ENCODE results near the gene RANBP17. TPM values are rescaled to one million over a fixed set of nuclear protein-coding genes. Genes with fewer than 3 reads are reported as not detected.
"Not testable (repeated sequence)": the region's sequence is repeated elsewhere in the genome, so short reads cannot be mapped to it uniquely, and the experiment has no call there.

The RANBP17 gene
- total RNA-seq, 1 donor from 2014 or later: 212 TPM

DNA sequence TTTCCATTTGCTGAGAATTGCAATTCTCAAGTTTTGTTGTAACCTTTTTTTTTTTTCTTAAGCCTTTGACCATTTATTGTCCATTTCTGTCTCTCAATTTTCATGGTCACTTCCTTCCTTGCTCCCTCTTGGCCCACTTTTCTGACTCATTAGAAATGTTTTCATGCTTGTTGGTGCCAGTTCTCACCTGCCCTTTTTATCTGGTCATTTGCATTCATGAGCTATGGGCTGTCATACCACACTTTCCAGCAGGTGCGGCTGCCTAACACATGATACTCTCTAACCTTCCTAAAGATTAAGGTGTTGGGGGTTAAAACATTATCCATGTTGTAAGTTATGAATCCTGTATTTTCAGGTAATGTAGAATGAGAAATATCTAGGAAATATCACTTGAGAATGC is 296.8 kb downstream of the RANBP17 start:
- no peak for DNase-seq

DNA sequence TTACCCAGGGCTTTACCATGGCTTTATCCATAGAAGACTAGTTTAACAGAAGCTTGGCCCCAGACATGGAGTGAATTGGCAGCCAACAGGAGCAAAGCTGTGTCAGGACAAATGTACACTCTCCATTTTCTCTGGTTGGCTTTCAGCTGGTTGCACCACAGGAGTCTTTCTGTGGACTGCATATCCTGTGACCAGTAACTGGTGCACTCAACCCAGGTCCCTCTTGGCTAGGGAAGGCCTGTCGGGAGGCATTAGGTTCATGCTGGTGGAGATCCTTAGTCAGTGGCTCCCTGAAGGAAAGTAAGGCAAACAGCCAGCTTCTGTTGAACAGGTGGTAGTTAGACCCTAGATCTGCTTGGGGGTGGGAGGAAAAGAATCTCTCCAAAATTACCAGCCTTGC is 300.3 kb downstream of the RANBP17 start:
- DNase-seq: no peak

DNA sequence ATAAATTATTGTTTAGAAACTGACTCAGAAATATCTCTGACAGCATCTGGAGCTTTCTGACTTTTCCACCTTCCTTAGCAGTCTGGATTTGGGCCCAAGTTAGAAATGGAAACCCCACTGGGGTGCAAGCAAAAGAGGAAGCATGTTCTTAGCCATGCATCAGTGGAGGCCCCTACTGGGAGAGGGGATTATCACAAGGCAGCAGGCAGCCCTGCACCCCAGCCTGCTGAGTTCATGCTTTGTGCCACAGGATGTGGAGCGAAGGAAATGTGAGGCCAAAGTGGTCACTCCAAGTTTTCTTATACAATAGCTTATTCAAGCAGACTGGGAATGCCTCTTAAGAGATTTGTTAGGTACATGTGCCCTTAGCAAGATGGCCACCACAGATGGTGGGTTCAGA is 300.8 kb downstream of the RANBP17 start:
- no peak for DNase-seq

DNA sequence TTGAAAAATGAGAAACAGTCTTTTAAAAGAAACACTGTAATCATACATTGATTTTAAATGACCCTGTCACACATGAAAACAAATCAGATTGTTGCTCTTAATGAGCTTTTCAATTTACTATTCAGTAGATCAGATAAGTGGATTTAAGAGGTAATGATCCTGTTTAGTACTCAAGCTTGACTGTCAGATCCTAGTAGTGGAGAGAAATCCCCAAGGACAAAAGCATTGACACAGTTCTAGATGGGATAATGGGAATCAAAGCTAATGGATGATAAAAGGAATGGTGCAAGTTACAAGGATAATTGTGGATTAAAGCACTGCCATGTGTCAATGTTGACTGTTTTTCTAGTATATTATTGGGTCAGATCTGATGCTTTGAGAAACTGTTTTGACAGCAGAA is 304.9 kb downstream of the RANBP17 start:
- DNase-seq: no peak

DNA sequence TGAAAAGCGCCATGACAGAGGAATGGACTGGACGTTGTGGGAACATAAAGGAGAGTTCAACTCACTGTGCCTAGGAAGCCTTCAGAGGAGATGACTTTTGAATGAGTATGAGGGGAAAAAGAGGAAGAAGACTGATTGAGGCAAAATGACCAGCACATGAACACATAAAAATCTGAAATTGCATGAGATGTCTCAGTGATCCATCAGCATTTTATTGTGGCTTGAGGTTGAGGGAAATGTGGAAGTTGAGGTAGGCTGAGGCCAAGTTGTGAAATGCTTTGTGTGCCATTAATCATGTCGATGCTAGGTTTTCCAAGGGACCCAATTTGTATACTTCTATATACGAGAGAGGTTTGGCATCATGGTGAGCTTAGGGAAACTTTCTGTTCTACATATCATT is 306.4 kb downstream of the RANBP17 start:
- no peak for DNase-seq

DNA sequence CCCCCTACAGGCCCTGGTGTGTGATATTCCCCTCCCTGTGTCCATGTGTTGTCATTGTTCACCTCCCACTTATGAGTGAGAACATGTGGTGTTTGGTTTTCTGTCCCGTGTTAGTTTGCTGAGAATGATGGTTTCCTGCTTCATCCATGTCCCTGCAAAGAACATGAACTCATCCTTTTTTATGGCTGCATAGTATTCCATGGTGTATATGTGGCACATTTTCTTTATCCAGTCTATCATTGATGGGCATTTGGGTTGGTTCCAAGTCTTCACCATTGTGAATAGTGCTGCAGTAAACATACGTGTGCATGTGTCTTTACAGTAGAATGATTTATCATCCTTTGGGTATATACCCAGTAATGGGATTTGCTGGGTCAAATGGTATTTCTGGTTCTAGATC is 313.1 kb downstream of the RANBP17 start:
- DNase-seq: not testable (repeated sequence)

DNA sequence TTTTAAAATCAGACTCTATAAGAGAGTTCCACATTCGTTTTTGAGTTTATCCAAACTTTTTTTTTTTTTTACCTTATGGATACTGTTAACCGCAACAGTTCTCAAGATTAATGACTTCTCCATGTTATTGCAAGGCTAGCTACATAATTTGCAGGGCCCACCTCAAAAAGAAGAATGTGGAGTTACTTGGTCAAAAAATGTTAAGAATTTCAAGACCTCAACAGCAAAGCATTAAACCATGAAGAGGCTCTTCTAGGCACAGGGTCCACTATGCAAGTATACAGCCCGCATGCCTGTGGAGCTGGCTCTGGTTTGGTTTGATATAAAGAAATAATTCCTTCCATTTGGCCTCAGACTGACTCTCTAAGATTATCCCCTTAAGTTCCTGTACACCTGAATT is 313.9 kb downstream of the RANBP17 start:
- no peak for DNase-seq

DNA sequence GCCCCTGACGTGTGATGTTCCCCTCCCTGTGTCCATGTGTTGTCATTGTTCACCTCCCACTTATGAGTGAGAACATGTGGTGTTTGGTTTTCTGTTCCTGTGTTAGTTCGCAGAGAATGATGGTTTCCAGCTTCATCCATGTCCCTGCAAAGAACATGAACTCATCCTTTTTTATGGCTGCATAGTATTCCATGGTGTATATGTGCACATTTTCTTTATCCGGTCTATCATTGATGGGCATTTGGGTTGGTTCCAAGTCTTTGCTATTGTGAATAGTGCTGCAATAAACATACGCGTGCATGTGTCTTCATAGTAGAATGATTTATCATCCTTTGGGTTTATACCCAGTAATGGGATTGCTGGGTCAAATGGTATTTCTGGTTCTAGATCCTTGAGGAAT is 316.4 kb downstream of the RANBP17 start:
- not testable (repeated sequence) for DNase-seq

DNA sequence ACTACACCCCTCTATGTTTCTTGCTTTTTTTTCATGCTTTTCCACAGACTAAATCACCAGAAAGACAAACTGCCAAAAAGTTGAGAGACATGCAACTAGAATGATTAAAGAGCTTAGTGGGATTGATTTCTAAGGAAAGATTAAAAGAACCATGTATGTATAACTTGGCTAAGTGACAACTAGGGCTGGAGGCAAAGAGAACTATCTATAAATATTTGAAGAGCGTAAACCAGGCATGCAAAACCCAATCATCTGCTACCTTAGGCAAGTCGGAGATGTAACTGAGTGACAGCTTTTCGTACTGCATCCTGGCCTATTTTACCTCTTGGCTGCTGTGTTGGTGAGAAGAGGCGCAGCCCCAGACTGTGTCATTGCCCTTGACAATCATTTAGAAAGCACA is 326.2 kb downstream of the RANBP17 start:
- no peak for DNase-seq

DNA sequence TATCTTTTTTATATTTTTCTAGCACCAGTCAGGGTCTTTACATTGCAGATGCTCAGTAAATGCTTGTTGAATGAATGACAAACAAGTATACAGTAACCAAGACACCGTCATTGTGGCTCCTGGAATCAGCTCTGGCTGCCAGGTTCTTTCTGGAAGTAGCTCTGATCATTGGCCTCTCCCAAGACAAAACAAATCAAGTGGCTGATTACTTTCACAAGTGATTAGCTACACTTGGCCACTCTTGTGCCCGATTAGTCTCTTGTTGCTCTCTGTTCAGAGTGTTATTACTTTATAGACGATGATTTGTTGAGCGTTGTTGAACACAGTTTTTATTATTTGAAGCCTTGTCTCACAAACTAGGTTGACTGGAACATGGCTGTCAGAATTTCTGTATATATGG is 327.6 kb downstream of the RANBP17 start:
- no peak for DNase-seq

DNA sequence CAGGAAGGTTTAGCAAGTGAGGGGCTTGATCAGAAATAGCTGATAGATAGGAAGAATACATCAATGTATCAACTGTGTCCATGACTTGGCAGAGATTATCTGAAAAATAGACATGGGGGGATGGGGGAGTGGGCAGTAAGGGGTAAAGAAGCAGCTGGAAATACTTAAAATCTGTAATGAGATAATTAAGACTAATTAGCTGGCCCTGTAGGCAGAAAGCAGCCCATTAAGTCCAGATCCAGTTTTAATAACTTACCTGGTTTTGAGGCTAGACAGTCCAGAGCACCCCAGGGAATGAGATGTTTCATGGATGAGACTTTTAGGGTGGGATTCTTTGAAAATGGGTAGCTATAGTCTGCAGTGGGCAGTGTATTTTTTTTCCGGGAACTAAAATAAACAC is 330.3 kb downstream of the RANBP17 start:
- DNase-seq: no peak

DNA sequence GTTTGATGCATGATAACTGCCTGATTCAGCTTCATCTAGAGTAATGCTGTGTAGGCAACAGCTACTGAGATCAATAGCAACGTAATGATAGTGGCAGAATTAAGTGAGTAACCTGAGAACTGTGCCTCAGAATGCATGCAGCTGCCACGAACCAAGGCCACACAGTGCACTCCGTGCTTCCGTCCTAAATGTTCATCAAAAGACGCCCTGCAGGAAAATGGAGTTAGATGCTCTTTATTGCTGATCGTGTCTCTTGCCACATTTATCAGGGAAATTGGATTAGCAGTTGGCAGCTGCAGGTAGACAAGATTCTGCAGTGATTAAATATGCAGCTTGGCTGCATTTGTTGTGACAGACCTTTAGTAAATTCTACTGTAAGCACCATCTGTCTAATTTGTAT is 339.5 kb downstream of the RANBP17 start:
- no peak for DNase-seq

DNA sequence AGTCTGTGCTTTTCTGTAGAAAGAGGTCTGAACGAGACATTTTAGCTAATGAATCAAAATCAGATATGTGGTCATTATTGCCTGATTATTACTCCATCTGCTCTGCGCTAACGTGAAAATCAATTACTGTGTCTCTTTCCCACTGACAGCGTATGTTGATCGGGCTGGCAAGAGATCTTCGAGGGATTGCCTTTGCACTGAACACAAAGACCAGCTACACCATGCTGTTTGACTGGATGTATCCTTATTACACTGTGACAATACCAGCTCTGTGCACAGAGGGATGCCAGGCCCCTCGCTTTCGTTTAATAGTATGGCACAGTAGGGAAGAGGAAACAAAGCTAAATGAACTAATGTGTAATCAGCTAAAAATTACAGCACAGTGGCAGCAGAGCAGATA is 343.6 kb downstream of the RANBP17 start:
- no peak for DNase-seq

DNA sequence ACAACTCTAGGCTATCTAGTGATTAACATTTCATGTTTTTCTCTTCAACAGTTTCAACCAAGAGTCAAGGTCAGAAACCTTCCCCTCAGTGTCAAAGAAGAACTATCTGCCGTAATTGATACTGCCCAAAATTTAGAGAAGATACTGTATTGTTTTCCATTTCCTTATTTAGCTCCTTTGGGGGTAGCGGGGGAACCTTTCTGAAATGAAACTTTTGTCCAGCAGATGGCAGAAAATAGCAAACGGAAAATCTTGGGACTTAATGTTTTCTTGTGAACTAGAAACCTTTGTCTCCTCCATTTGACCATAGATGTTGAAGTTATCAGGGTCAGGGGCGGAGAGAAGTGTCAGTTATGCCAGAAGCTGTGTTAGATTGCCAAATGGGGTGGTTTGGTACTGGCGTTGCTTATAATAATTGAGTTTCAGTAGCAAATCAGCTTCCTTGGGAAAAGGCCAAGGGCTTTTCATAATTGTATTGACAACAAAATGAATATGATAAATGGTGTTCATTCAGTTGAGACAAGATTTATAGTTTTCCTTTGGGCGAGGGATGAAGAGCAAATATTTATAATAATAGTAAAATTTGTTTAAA is 345.5 kb downstream of the RANBP17 start:
- no peak for DNase-seq

DNA sequence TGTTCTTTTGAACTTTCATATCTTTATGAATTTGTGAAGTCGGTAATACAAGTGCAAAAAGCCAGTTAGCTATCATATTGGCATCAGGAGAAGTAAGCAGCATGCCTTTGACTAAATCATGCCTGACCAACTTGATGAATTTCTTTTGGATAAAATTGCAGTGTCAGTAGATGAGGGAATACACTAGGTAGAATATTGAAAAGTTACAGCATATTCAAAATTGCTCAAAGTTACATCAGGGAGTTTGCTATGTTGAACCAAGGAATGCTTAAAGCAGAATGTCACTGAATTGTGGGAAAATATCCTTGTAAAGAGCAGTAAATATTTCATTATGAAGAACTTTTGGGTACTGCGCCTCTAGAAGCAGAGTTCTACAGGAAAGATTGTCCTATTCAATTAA is 360.1 kb downstream of the RANBP17 start:
- DNase-seq: no peak

DNA sequence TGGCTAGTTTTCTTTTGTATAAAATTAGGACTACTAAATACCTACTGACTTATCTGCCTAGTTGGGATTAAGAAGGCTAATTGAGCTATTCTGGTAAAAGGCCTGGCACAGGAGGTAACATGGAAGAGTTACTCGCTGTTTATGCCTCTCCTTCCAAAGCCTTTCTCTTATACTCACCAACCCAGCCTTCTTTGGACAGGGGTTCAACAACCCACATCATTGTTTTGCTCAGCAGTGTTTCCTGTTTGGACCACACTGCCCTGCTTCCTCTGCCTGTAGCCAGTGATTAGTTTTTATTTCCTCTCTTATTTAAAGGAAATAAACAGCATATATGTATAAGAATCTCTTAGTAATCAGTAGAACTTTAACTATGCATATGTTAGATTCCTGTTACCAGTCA is 362.1 kb downstream of the RANBP17 start:
- no peak for DNase-seq

DNA sequence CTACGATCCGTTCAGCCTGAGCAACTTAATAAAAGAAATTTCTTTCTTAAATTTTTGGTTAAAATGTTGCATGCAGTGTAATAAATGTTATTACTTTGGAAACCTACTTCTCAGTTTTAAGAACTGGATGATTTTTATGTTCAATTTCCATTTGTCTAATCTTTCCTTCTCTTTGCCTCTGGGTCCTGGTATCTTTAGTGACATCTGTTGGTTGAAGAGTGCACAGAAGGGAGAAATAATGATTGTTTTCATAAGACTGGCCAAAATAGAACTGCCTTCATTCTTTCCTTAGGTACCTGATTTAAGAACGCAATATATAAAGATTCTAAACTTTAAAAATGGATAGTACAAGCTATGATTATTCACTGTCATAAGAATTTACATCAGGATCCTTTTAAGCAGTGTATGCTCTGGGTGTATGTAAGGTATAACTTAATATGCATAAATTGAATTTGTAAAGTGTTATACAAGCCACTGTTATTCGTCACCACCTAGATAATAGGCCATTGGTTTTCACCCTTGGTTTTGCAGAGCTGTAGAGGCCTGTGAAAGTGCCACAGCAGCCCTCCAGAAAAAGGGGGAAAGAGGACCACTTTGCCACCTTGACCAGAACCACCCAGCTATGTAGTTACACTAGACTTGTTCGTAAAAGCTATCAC is 364.4 kb downstream of the RANBP17 start:
- no peak for DNase-seq

DNA sequence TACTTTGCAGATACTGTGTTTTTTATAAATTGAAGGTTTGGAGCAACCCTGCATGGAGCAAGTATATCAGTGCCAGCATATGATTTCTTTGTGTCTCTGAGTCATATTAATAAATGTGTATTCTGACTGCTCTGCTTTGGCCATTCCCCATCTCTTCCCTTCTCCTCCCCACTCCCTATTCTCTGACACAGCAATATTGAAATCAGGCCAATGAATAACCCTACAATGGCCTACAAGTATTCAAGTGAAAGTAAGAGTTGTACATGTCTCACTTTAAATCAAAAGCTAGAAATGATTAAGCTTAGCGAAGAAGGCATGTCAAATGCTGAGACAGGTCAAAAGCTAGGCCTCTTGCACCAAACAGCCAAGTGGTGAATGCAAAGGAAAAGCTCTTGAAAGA is 365.0 kb downstream of the RANBP17 start:
- DNase-seq: no peak

DNA sequence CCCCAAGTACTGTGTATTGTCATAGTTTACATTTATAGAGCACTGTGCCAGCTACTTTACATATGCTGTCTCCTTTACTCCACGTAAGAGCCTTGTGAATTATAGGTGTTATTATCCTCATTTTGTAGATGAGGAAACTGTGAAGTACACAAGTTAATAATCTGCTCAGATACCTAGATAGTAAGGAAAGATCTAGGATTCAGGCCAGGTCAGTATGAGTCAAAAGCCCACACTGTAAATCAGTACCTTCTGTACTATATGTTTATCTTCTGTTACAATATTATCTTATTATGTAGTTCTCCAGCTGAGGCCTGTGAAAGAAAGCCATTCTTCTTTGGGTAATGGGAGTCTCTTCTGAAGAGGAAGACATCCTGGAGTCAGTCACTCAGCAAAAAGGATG is 374.8 kb downstream of the RANBP17 start:
- DNase-seq: no peak

DNA sequence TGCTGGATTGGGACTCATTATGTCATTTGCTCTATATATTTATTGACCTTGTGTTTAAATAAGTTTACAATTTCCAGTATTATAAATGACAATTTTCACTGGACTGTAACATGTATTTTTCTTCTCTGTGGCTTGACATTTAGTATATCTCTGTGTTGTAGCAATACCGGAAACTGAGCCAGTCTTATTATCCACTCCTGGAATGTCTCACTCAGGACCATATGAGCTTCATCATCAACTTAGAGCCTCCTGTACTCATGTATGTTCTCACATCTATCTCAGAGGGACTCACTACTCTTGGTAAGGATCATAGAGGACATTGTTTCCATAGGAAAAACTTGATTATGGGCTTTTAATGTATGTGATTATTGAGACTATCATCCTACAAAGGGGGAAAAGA is 380.7 kb downstream of the RANBP17 start:
- no peak for DNase-seq

DNA sequence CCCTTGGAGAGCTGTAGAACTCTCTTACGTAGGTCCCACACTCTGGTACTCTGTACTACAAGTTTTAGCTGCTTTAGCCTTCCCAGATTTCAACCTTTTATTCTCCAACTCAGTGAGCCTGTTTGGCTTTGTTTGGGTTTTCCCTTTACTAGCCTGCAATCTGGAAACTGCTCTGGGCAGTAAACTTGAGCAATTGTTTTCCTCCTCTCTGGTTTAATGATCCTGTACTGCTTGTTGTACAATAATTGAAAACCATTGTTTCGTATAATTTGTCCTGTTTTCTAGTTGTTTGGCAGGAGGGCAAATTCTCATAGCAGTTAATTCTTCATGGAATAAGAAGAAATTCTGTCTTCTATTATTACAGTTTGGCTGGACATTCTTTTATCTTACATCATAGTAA is 384.4 kb downstream of the RANBP17 start:
- no peak for DNase-seq

DNA sequence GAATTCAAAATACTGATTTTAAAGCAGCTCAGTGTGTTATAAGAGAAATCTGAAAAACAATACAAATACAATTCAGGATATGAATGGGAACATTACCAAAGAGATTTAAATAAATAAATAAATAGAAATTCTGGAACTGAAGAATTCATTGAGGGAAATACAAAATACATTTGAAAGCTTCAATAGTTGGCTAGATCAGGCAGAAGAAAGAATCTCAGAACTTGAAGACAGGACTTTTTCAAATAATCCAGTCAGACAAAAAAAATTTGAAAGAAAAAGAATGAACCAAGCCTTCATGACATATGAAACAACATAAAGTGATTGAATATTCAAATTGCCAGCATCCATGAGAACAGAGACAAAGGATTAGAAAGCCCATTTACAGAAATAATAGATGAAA is 387.6 kb downstream of the RANBP17 start:
- DNase-seq: no peak

DNA sequence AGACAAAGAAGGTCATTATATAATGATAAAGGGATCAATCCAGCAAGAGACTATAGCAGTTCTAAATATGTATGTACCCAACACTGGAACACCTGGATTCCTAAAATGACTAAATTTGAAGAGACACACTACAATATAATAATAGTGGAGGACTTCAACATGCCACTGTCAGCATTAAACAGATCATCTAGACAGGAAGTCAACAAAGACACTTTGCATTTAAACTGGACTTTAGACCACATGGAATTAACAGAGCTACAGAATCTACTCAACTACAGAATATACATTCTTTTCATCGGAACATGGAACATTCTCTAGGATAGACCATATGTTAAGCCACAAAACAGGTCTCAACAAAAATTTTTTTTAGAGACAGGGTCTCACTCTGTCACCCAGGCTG is 388.9 kb downstream of the RANBP17 start:
- DNase-seq: no peak

DNA sequence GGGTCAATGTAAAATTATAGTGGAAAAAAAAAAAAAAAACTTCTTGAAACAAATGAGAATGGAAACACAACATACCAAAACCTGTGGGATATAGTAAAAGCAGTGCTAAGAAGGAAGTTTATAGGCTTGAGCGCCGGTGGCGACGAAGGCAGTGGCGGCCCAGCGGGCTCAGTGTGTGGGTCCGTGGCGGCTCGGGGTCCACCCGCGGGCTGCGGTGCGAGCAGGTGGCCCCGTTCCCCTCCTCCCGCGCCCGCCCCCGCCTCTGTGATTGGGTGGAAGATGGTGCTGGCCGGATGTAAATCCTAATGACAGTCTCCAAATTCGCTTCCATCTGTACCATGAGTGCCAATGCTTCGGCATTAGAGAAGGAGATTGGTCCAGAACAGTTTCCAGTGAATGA is 389.7 kb downstream of the RANBP17 start:
- no peak for DNase-seq

DNA sequence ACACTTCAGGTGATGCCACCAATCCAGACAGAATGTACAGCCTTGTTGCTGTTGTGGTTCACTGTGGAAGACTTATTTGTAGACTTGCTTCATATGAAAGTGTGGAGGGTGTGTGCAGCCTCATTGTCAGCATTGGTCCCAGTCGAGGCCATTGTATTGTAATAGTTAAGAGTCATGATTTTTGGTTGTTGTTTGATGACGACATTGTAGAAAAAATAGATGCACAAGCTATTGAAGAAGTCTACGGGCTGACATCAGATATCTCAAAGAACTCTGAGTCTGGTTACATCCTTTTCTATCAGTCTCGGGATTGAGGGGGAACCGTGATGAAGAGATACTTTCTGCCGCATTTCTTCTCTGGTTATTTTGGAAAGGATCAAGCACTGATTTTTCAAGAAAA is 390.9 kb downstream of the RANBP17 start:
- no peak for DNase-seq

Measured in occipital lobe (tissue), 2 donors.